Epithelial cell of esophagus (primary cell): ENCODE results near the gene EHMT1.

Source experiments
- DNase-seq: peaks from one replicate; pipeline ENCODE4 v3.0.0; 2010; ENCODE audit warnings: low read depth
- H3K4me3 ChIP-seq: 2 replicates; pipeline ENCODE4 v1.5.1; 2011; ENCODE audit warnings: mild to moderate bottlenecking, low read length, control low read depth
- CTCF ChIP-seq: IDR thresholded peaks from 2 replicates; pipeline ENCODE4 v1.5.1; 2011; ENCODE audit warnings: low read depth, mild to moderate bottlenecking, low read length, control low read depth, inconsistent platforms; ENCODE audit not compliant: insufficient read depth; ENCODE audit errors: missing control alignments

EHMT1 gene

GRCh38 chr9:137583347-137583746 lies 35.5 kb upstream of the EHMT1 start:
- TF ChIP-seq CTCF = no peak
- no peak for DNase-seq
- no peak overlapping the region for H3K4me3 ChIP-seq

GRCh38 chr9:137583957-137584356 lies 34.8 kb upstream of the EHMT1 start:
- no peak overlapping the region for H3K4me3 ChIP-seq
- TF ChIP-seq CTCF = no peak
- DNase-seq = no peak

- TF ChIP-seq CTCF = no peak
- H3K4me3 ChIP-seq = no peak overlapping the region
- DNase-seq = no peak
Observed at GRCh38 chr9:137586854-137587253, 32.0 kb upstream of the EHMT1 start.

GRCh38 chr9:137588311-137588710 lies 30.5 kb upstream of the EHMT1 start:
- H3K4me3 ChIP-seq = no peak overlapping the region
- no peak for DNase-seq
- TF ChIP-seq CTCF = no peak

- no peak for DNase-seq
- TF ChIP-seq CTCF = no peak
- H3K4me3 ChIP-seq = peak overlapping the region; percentile 73
Observed at GRCh38 chr9:137588891-137589290, 29.9 kb upstream of the EHMT1 start.

GRCh38 chr9:137589441-137590122 lies 29.2 kb upstream of the EHMT1 start:
- peak; percentile 27 for DNase-seq
- H3K4me3 ChIP-seq = peak overlapping the region; percentile 73
- TF ChIP-seq CTCF = no peak

GRCh38 chr9:137590123-137590468 lies 28.7 kb upstream of the EHMT1 start:
- TF ChIP-seq CTCF = no peak
- peak; percentile 17 for DNase-seq
- H3K4me3 ChIP-seq = peak overlapping the region; percentile 73
